NOMO-1 (cell line): ENCODE measurements around the gene SLC35D3.
"Not testable (repeated sequence)": the region's sequence is repeated elsewhere in the genome, so short reads cannot be mapped to it uniquely, and the experiment has no call there.

Experiments used
- DNase-seq, 2 experiments: peaks; one replicate each; lab custom pipeline; 2025; ENCODE audit not compliant: unreplicated experiment in 2 of 2; lab: John Stamatoyannopoulos, UW

SLC35D3 gene

GRCh38 chr6:136961848-136962247 is 39.7 kb downstream of the SLC35D3 start:
- DNase-seq, result no peak

GRCh38 chr6:136962661-136963060 is 40.6 kb downstream of the SLC35D3 start:
- DNase-seq, result no peak

- DNase-seq, result no peak
Measured at GRCh38 chr6:136963259-136963658, 41.2 kb downstream of the SLC35D3 start.

- DNase-seq, result no peak
Measured at GRCh38 chr6:136964398-136964797, 42.3 kb downstream of the SLC35D3 start.

- DNase-seq, result peak; percentile 22 to 74
Measured at GRCh38 chr6:136967876-136968752, 46.0 kb downstream of the SLC35D3 start.

GRCh38 chr6:136968837-136969236 is 46.7 kb downstream of the SLC35D3 start:
- DNase-seq, result no peak

- no peak for DNase-seq
Measured at GRCh38 chr6:136969433-136969832, 47.3 kb downstream of the SLC35D3 start.

- DNase-seq, result no peak
Measured at GRCh38 chr6:136969930-136970329, 47.8 kb downstream of the SLC35D3 start.

GRCh38 chr6:136971609-136972008 is 49.5 kb downstream of the SLC35D3 start:
- no peak for DNase-seq

GRCh38 chr6:136973781-136974180 is 51.7 kb downstream of the SLC35D3 start:
- not testable (repeated sequence) for DNase-seq
